ENCODE data around the gene NRF1.

NRF1 gene

DNA sequence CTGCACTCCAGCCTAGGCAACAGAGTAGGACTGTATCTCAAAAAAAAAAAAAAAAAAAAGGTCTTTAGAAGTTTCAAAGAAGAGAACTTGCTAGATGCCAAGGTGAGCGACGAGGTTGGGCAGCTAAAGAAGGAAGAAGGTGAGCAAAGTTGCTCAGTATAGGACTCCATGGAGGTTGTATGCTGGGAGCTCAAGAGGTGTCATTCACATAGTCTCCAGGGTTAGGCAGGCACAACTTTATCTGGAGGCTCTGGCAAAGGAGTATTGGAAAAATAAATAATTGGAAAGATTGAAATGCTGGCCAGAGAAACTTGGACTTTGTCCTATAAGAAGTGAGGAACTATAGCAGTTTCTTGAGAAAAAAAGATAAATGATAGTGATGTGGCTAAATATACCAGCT is 74.5 kb downstream of the NRF1 start:
- DNase-seq (ENCODE audit: low spot score): no peak

DNA sequence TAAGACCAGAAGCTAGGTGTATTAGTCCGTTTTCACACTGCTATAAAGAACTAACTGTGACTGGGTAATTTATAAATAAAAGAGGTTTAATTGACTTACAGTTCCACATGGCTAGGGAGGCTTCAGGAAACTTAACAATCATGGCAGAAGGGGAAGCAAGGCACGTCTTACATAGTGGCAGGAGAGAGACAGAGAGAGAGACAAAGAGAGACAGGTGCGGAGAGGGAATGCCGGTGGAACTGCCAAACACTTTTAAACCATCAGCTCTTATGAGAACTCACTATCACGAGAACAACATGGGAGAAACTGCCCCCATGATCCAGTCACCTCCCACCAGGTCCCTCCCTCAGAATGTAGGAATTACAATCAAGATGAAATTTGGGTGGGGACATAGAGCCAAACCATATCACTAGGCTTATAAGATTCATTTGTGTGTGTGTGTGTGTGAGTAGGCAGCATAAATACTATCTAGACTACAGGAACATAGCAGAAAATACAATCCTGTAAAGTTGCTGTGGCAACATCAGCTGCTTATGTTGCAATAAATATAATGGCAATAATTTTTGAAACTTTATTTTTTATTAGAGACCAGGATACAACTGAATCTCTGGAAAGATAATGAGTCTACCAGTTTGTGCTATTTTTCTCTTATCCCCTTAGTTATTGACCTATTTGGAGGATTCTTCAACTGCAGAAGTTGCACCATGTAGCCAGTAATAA is 77.1 kb downstream of the NRF1 start:
- DNase-seq (ENCODE audit: low spot score): no peak

DNA sequence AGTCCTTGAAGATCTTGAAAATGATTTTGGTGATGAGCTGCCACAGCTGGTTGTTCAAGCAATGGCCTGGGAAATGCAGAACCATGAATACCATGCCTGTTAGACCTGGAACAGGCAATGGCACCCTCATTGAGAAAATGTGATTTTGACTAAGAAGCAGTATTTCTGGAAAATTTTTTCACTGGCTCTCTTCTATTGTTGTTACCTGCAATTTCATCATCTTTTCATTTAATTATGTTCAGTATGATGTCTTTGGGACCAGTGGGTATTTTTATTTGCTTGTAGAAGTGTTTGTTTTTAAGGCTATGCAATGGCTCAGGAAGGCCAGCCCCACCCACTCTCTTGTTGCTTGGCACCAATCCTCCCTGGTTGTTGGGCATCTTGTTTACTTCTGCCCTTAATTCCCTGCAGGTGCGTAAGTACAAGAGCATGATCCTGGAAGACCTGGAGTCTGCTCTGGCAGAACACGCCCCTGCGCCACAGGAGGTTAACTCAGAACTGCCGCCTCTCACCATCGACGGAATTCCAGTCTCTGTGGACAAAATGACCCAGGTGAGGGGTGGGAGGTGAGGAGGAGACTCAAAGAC is 78.6 kb downstream of the NRF1 start:
- no peak for DNase-seq (ENCODE audit: low spot score)

DNA sequence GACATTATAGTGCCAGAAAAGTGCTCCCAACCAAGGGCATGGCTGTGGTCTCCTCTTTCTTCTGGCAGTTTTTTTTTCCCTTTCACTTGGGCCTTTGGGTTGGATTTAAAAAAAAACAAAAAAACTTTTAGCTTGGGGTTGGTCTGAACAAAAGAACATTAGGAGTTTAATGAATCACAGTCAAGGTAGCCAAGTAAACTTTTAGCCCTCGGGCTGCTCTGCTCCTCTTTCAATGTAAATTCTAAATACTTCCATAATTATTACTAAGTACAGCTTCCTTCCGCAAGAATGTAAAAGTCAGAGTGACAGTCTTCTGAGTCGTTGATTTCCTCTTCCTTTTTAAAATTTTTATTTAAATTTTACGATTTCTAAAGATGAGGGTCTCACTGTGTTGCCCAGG is 79.2 kb downstream of the NRF1 start:
- no peak for DNase-seq (ENCODE audit: low spot score)

DNA sequence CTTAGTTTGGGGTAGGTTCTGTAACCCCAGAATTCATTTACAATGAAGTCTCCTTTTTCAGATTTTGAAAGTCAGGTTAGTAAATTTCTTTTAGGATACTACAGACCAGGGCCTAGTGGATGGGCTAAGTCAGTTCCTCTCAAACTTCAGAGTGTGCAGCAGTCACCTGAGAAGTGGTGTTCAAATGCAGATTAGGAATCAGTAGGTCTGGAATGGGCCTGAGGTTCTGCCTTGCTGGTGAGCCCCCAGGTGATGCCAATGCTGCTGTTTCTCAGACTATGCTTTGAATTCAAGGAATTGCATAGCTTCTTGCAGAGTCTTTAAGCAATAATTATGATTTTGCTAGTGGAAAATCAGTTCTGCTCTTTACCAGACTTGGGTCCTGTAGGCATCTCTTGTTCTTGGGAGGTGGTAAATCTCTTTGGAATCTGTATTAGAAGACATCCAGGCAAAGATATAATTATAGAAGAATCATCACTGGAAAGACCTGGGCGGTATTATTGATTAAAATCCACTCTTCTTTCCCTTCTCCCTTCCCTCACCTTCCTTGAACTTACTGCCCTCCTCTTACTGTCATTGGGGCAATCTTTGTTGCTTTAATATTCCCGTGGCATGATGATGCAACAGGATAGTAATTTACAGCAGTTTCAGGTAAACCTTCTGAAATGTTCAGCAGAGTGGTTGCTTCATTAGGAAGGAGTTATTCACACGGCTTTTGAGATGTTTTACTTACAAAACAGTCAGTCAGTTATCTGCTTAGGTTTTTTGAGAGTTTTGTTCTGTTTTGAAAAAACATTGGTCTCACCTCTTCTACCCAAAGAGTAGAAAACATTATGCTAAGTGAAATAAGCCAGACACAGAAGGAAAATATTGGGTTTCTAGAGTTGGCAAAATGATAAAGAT is 87.2 kb downstream of the NRF1 start:
- DNase-seq (ENCODE audit: low spot score): no peak

DNA sequence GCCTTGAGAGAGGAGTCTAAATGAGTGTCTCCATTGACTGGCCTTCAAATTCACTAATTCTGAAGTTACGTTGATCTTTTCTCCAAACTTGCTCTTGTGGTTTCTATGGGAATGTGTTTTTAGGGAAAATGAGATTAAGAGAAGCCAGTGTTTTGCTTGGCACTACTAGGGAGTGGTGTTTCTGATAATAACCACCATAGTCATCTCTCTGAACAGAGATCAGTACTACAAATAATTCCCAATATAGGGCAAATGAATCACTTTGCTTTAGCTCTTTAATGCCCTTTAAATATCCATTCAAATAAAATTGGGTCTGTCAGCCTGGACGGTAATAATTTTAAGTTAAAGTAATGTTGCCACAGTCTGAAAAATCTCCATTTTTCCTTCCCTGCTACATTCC is 90.8 kb downstream of the NRF1 start:
- no peak for DNase-seq (ENCODE audit: low spot score)

DNA sequence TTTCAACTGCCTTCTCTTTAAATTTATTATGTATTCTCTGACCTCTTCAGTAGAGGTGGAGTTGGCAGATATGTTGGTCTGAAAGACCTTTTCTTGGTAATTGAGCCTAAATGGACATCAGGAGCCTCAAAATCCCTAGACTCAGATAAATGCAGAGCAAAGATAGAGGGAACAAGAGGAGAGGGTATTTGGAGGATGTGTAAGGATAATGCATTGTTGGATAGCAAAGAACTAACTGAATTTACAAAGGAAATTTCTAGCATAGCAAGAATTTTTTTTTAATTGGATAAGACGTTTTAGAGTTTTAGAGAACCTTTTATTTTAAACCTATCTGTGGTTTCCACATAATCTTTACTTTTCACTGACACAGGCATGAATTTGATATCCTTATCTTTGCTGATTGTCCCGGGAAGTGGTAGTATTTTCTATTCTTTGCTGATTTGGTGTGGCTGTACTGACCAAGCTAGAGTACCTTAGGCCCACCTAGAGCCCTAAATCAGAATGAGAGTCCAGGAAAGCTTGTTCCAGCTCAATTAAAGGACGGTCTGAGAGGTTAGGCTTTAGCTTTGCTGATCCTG is 91.3 kb downstream of the NRF1 start:
- no peak for DNase-seq (ENCODE audit: low spot score)

DNA sequence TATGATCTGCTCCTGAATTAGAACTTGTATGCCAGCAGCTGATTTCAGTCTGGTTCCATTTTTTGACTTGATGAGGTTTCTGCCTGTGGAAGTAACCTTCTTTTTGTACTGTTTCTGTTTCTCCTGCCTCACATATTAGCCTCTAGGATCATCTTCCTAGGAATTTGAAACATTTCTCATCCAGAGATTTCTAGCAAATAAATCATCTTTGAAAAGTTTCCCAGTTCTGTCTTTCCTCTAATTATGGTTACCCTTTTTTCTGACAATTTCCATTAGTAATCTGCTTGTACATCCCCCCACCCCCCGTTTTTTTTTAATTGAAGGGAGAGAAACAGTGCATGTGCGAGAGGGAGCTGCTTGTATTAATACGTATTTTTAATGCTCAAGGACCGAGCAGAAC is 92.2 kb downstream of the NRF1 start:
- DNase-seq (ENCODE audit: low spot score): no peak

DNA sequence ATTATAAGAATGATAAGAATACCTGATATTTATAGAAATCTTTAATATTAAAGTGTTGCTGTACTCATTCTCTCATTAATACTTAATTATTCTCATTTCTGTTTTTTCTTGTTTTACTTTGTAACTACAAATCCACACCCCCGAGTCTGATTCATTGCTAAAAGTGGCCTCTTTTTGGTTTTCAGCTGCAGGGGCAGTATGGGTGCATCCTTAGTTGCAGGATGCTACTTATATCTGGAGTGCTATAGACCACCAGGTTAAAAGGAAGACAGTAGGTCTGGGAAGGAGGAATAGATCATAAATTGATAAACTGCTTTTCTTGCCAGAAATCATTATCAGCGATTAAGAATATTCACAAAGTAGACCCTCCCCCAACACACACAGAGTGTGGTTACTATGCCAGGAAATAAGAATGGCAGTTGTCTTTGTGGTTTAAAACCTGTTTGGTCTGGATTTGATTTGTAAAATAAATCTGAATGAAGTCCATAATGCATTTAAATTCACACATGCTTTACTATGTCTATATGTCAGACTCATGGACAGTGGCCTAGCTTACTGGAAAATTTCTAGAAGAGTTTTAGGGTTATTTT is 96.5 kb downstream of the NRF1 start:
- no peak for DNase-seq (ENCODE audit: low spot score)

DNA sequence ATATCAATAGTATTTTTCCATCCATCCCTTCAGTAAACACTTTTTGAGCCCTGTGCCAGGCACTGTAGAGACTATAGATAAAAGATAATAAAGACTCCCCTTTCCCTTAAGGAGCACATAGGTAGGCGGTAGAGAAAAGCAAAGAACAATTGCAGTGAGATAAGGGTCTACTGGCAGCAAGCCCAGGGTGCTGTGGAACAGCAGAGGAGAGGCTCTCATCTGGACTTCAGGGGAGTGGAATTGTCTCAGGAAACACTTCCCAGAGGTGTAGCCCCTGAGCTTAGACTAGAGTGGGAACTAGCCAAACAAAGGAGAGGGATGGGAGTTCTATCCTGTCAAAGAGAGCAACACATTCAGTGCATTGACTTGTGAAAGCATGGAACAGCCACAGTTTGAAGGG is 102.0 kb downstream of the NRF1 start:
- DNase-seq (ENCODE audit: low spot score): no peak

DNA sequence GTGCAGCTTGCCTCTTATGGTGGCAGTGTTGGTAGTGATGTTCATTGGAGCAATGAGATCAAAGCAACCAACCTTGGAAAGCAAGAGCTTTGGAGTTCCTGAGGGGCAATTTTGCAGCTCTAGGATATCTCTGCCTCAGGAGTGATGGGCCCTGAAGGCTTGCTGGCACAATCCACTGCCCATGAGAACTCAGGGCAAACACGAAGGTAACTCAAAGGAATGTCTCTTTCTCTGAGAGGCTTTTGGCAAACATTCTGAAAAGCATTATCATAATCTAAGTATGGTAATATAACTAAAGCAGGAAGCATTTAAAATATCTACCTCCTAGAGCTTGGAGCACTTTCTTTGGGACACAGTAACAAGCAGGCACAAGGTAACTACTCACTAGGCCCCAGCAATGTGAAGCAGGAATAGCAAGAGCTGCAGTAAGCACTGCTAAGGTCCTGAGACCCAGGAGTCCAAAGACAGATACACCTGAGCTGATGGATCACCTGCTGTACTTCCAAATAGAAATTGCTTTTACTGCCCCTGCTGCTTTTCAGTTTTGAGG is 103.1 kb downstream of the NRF1 start:
- no peak for DNase-seq (ENCODE audit: low spot score)

DNA sequence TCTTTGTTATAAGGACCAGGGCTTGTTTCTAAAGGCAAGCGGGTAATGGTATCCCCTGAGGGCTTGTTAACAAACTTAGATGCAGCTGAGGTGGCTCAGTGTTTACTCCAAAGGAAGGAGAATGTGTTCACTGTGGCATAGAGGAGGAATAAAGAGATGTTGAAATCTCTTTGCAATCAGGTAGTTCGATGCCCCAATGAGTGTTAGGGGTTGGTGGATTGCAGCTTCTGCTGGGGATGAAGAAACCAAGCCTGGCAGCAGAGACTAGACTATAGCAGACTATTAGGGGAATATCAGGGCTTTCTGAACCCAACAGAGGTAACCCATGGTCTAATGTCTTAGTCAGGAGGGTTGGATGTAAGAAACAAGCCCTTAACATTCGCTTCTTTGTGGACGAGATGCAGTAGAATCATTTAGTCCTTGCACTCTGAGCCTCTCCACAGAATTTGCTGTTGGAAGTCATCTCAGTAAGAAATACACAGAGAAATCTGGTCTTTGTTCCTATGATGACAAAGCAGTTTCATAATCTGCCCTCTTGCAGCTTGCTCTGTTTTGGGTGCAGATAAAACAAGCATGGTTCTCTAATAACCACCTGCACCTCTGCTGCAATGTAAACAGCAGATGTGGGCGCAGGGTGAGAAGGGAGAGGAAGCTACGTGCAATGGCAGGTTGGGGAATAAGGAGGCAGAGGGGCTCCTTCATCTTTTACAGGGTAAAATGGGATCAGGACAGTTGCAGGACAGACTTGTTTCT is 108.6 kb downstream of the NRF1 start:
- DNase-seq (ENCODE audit: low spot score): peak; percentile 26

DNA sequence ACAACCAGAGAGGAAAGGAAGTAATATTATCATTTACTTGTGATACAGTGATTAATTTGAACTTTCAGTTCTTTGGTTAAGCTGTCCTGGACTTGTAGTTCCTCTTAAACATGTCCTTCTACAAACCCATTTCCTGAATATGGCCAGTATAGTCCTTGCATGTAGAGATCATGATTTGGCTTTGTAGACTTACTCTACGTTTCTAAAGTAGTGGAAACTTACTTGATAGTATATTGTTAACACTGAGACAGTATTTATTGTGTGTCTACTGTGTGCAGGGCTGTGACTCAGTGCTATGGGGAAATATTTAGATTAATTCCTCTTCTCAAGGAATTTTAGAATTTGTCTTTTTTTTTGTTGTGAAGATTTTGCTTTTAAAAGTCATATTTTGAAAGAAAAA is 109.5 kb downstream of the NRF1 start:
- no peak for DNase-seq (ENCODE audit: low spot score)

DNA sequence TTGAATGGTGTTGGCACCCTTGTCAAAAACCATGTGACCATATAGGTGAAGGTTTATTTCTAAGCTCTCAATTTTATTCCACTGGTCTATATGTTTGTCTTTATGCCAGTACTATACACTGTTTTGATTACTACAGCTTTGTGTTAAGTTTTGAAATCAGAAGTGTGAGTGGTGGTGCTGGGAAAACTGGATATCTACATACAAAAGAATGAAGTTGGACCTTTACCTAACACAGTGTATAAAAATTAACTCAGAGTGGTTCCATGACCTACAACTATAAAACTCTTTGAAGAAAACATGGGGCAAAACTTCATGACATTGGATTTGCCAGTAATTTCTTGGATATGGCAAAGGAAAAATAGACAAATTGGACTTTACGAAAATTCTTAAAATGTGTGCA is 112.2 kb downstream of the NRF1 start:
- no peak for DNase-seq (ENCODE audit: low spot score)

DNA sequence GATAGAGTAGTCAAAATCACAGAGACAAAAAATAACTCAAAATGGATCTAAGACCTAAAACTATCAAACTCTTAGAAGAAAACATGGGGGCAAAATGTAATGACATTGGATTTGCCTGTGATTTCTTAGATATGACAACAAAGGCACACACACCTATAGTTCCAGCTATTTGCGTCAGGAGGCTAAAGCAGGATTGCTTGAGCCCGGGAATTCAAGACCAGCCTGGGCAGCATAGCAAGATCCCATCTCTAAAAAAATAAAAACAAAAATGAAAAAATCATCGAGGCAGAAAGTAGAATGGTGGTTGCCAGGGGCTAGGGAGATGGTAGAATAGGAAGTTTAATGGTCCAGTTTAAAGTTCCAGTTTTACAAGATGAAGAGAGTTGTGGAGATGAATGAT is 113.3 kb downstream of the NRF1 start:
- no peak for DNase-seq (ENCODE audit: low spot score)

DNA sequence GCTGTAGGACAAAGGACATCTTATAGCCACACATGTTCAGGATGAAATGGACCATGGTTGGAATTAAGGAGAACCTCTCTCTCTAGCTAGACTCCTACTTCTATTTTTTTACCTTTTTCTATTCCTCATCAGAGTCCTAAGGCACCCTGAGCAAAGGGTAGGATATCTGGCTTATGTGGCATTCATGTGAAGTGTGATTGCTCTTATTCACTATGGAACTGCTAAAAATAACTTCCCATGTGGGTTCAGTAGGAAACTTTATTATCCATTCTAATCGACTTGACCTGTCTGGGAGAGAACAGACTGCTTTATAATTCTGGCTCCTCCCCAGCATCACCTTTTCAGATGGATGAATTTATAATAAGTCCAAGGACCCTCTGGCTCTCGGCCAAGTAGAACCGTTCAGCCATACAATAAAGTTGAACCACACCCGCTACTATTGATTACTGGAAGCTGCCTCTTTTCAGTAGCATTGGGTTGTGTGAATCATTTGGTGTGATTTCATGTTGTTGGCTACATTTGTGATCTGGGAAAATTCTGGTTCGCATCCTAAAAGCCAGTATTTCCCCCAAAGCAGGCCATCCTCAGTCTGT is 117.5 kb downstream of the NRF1 start:
- no peak for DNase-seq (ENCODE audit: low spot score)

DNA sequence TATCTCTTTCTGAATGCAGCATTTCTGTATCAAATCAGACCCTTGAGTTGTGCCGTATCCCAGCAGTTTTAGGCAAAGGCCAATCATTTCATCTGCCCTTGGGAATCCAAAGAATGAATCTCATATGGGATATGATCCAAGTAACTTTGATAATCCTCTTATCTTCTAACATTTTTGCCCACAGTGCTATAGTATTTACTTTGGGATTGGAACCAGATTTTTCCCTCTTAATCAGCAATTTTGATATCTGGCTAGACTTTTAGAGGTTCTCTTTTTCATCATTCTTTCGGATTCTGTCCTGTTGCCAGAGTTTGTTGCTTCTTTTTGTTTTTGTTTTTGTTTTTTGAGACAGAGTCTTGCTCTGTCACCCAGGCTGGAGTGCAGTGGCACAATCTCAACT is 118.0 kb downstream of the NRF1 start:
- DNase-seq (ENCODE audit: low spot score): no peak

DNA sequence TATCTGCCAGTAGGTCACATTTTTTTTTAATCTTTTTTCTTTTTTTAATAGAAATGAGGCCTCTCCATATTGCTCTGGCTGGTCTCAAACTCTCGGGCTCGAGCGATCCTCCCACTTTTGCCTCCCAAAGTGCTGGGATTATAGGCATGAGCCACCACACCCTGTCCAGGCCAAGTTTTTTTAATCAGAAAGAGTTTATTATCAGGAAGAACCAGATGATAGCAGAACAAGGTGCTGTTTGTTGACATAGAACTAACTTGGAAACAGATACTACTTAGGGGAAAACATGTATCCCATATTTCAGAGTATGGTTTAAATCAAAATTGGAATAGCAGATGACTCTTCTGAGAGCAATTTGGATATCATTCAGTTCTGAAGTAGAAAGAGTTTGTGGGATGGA is 118.6 kb downstream of the NRF1 start:
- no peak for DNase-seq (ENCODE audit: low spot score)

DNA sequence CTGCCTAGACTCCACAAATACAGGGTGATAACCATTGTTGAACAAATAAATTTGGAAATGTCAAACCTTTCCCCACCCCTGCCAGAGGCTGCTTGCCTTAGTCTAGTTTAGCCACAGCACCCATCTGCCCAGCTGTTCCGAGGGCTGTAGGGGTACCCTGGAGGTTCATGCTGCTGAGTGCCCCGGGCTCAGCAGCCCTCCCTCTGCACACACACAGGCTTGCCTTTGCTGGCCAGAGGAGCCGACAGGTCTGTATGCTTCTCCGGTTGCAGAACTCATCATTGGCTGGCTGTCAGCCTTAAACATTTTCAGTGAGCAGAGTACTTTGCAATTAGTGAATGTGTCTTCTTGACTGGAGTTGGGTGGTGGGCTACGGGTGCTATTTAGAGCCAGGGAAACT is 122.9 kb downstream of the NRF1 start:
- no peak for DNase-seq (ENCODE audit: low spot score)

DNA sequence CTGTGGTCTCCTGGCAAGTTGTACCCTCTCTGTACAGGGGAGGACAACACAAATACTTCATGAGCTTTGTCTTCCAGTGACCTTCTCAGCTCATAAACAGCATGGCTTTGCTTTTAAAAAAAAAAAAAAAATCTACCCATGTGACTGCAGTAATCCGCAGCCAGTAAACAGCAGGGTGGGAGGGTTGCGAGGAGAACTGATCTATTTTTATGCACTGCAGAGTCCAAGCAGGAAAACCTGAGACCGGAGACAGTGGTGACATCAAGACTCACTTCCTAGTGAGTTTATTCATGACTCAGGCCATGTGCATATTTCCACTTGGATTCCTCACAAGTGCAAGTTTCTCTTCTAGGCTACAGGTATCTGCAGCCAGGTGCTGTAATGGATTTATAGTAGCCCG is 127.9 kb downstream of the NRF1 start:
- DNase-seq (ENCODE audit: low spot score): peak; percentile 15
